H1 (cell line): Measurements from ENCODE around the gene GRIK4. TPM values are rescaled to one million over a fixed set of nuclear protein-coding genes. Genes with fewer than 3 reads are reported as not detected.

ENCODE experiments used
- CTCF ChIA-PET: fragments of 300-600 bp; sonication (Branson Sonifier 250); formaldehyde crosslinking; loops from one replicate; lab custom pipeline; 2021; ENCODE audit not compliant: partially characterized antibody; lab: Charles Lee
- POLR2A ChIA-PET: fragments of 300-600 bp; sonication (Branson Sonifier 250); formaldehyde crosslinking; loops from one replicate; lab custom pipeline; 2021; ENCODE audit warnings: inconsistent platforms; ENCODE audit not compliant: partially characterized antibody; lab: Charles Lee
- DNase-seq, 2 experiments: peaks; one replicate each; pipeline versions ENCODE4 v3.0.0 to v3.0.0-alpha.2; 2010 to 2022; ENCODE audit warnings: low spot score in 2 of 2, low read depth in 1 of 2, mixed read lengths in 1 of 2
- FAIRE-seq: peaks from 2 replicates; lab custom pipeline; 2011; peaks lifted over from hg19 to GRCh38; lab: Jason Lieb, UNC
- H2AFZ ChIP-seq: 2 replicates; pipeline ENCODE4 v1.8.1; 2012; ENCODE audit warnings: low read length, inconsistent platforms
- H2AK5ac ChIP-seq: 2 replicates; pipeline ENCODE4 v1.6.1; 2013; ENCODE audit warnings: low read depth, low read length
- H2BK120ac ChIP-seq: replicated peaks from 2 replicates; pipeline ENCODE3; 2013; ENCODE audit warnings: low read depth, low read length, inconsistent platforms
- H2BK12ac ChIP-seq: 2 replicates; pipeline ENCODE4 v1.6.1; 2013; ENCODE audit warnings: low read depth, low read length
- H2BK15ac ChIP-seq: 2 replicates; pipeline ENCODE4 v1.6.1; 2013; ENCODE audit warnings: low read length
- H2BK20ac ChIP-seq: 2 replicates; pipeline ENCODE4 v1.6.1; 2013; ENCODE audit warnings: low read length
- H2BK5ac ChIP-seq: 2 replicates; pipeline ENCODE4 v1.6.1; 2013; ENCODE audit warnings: low read depth, low read length
- H3K14ac ChIP-seq: 2 replicates; pipeline ENCODE4 v1.6.1; 2013; ENCODE audit warnings: inconsistent platforms; ENCODE audit not compliant: insufficient read length
- H3K18ac ChIP-seq: 2 replicates; pipeline ENCODE4 v1.6.1; 2013; ENCODE audit warnings: low read length; ENCODE audit errors: extremely low read depth
- H3K23ac ChIP-seq: 2 replicates; pipeline ENCODE4 v1.6.1; 2013; ENCODE audit warnings: inconsistent platforms; ENCODE audit not compliant: insufficient read length
- H3K23me2 ChIP-seq: 2 replicates; pipeline ENCODE4 v1.6.1; 2013; ENCODE audit warnings: low read depth, low read length
- H3K27ac ChIP-seq: 2 replicates; pipeline ENCODE4 v1.6.1; 2011; ENCODE audit warnings: low read depth, low read length, inconsistent platforms
- H3K27me3 ChIP-seq, 4 experiments: replicated peaks in 1 of 4; 1 replicate in 1 of 4; 2 replicates in 3 of 4; pipeline versions ENCODE4 v1.6.1 to v1.8.1; 2011 to 2013; ENCODE audit warnings: low read length in 3 of 4, mild to moderate bottlenecking in 3 of 4, inconsistent platforms in 2 of 4, mixed read lengths in 2 of 4, moderate library complexity in 1 of 4; ENCODE audit not compliant: control insufficient read depth in 3 of 4, insufficient read depth in 3 of 4; ENCODE audit errors: extremely low read depth in 1 of 4
- H3K36me3 ChIP-seq, 4 experiments: 2 replicates each; pipeline versions ENCODE4 v1.6.1 to v1.8.1; 2011 to 2013; ENCODE audit warnings: mild to moderate bottlenecking in 4 of 4, low read length in 3 of 4, moderate library complexity in 2 of 4, control low read depth in 1 of 4, inconsistent platforms in 1 of 4; ENCODE audit not compliant: insufficient read depth in 4 of 4, control insufficient read depth in 2 of 4
- H3K4ac ChIP-seq: replicated peaks from 2 replicates; pipeline ENCODE3; 2013; ENCODE audit warnings: low read length, low read depth, mixed read lengths, inconsistent platforms; ENCODE audit not compliant: insufficient read length
- H3K4me1 ChIP-seq, 4 experiments: replicated peaks in 1 of 4; 1 replicate in 1 of 4; 2 replicates in 3 of 4; pipeline versions ENCODE4 v1.6.1 to v1.8.1; 2011 to 2013; ENCODE audit warnings: low read length in 3 of 4, inconsistent platforms in 2 of 4, mixed read lengths in 1 of 4; ENCODE audit not compliant: insufficient read depth in 4 of 4, control insufficient read depth in 3 of 4
- H3K4me2 ChIP-seq, 2 experiments: 2 replicates each; pipeline versions ENCODE4 v1.6.1 to v1.8.1; 2011 to 2013; ENCODE audit warnings: low read depth in 2 of 2, low read length in 2 of 2, control low read depth in 1 of 2, inconsistent platforms in 1 of 2, mild to moderate bottlenecking in 1 of 2; ENCODE audit not compliant: insufficient read depth in 1 of 2
- H3K4me3 ChIP-seq, 4 experiments: fragments of 200-600, 300-600 bp in 1 of 4; sonication (generic), shearing (Covaris generic), sonication (Bioruptor Twin) in 1 of 4; 2 replicates each; pipeline versions ENCODE4 v1.5.1 to v1.8.1; 2011 to 2016; ENCODE audit warnings: low read length in 4 of 4, low read depth in 3 of 4, control low read depth in 2 of 4, inconsistent platforms in 2 of 4, mild to moderate bottlenecking in 2 of 4, mixed read lengths in 1 of 4, moderate library complexity in 1 of 4; ENCODE audit not compliant: insufficient read depth in 2 of 4; ENCODE audit errors: extremely low read depth in 1 of 4
- H3K56ac ChIP-seq: replicated peaks from 2 replicates; pipeline ENCODE3; 2013; ENCODE audit warnings: low read depth, mild to moderate bottlenecking, mixed read lengths, low read length, inconsistent platforms; ENCODE audit not compliant: insufficient read length
- H3K79me1 ChIP-seq: 2 replicates; pipeline ENCODE4 v1.6.1; 2013; ENCODE audit warnings: low read depth, low read length, control low read depth
- H3K79me2 ChIP-seq, 2 experiments: 2 replicates each; pipeline versions ENCODE4 v1.6.1 to v1.8.1; 2012 to 2013; ENCODE audit warnings: low read length in 2 of 2, mild to moderate bottlenecking in 2 of 2, inconsistent platforms in 1 of 2; ENCODE audit not compliant: insufficient read depth in 2 of 2, control insufficient read depth in 1 of 2
- H3K9ac ChIP-seq, 4 experiments: replicated peaks in 1 of 4; 1 replicate in 1 of 4; 2 replicates in 3 of 4; pipeline versions ENCODE4 v1.6.1 to v1.8.1; 2011 to 2013; ENCODE audit warnings: low read depth in 3 of 4, low read length in 3 of 4, control low read depth in 2 of 4, mild to moderate bottlenecking in 2 of 4, moderate library complexity in 2 of 4, inconsistent platforms in 1 of 4; ENCODE audit errors: extremely low read depth in 1 of 4
- H3K9me3 ChIP-seq, 2 experiments: 2 replicates each; pipeline versions ENCODE4 v1.6.1 to v1.8.1; 2012 to 2013; ENCODE audit warnings: mild to moderate bottlenecking in 2 of 2, moderate library complexity in 2 of 2, control low read depth in 1 of 2, inconsistent platforms in 1 of 2, low read depth in 1 of 2, low read length in 1 of 2, mixed read lengths in 1 of 2; ENCODE audit not compliant: insufficient read depth in 2 of 2
- H4K20me1 ChIP-seq, 2 experiments: replicated peaks in 1 of 2; 2 replicates each; pipeline versions ENCODE3 to v1.8.1; 2011 to 2013; ENCODE audit warnings: inconsistent platforms in 2 of 2, low read length in 2 of 2, mild to moderate bottlenecking in 1 of 2; ENCODE audit not compliant: insufficient read depth in 2 of 2, control insufficient read depth in 1 of 2
- H4K5ac ChIP-seq: 2 replicates; pipeline ENCODE4 v1.6.1; 2013; ENCODE audit warnings: low read length, low read depth, mixed read lengths, inconsistent platforms; ENCODE audit not compliant: insufficient read length
- H4K8ac ChIP-seq: 2 replicates; pipeline ENCODE4 v1.8.0; 2013; ENCODE audit warnings: mild to moderate bottlenecking, moderate library complexity, low read length, inconsistent platforms; ENCODE audit not compliant: insufficient read depth; ENCODE audit errors: extremely low read depth
- H4K91ac ChIP-seq: replicated peaks from 2 replicates; pipeline ENCODE3; 2013; ENCODE audit warnings: low read length, mixed read lengths, inconsistent platforms; ENCODE audit not compliant: insufficient read length
- ATF2 ChIP-seq: IDR thresholded peaks from 2 replicates; pipeline ENCODE4 v1.6.1; 2012; ENCODE audit warnings: low read length, inconsistent platforms
- BCL11A ChIP-seq, 2 experiments: IDR thresholded peaks; one replicate each; pipeline ENCODE4 v1.6.1; 2011; ENCODE audit warnings: low read depth in 2 of 2, low read length in 2 of 2, mild to moderate bottlenecking in 2 of 2
- CBX5 ChIP-seq: fragments of 300-800, 300-1000 bp; sonication (generic); IDR thresholded peaks from 2 replicates; pipeline ENCODE4 v1.7.1; 2016; ENCODE audit warnings: antibody characterized with exemption, low read length, low read depth
- CEBPB ChIP-seq: IDR thresholded peaks from 2 replicates; pipeline ENCODE4 v1.6.1; 2012; ENCODE audit warnings: low read depth, low read length
- GABPA ChIP-seq: IDR thresholded peaks from 2 replicates; pipeline ENCODE4 v1.6.1; 2011; ENCODE audit warnings: mild to moderate bottlenecking, low read length, moderate library complexity, borderline replicate concordance; ENCODE audit not compliant: insufficient read depth
- KDM4A ChIP-seq: IDR thresholded peaks from one replicate; pipeline ENCODE4 v1.7.1; 2012; ENCODE audit warnings: low read depth, mild to moderate bottlenecking, moderate library complexity, low read length, inconsistent platforms; ENCODE audit not compliant: severe bottlenecking
- RXRA ChIP-seq: IDR thresholded peaks from 2 replicates; pipeline ENCODE4 v1.6.1; 2011; ENCODE audit warnings: low read depth, mild to moderate bottlenecking, low read length, moderate library complexity; ENCODE audit not compliant: insufficient read depth
- SIX5 ChIP-seq: IDR thresholded peaks from 2 replicates; pipeline ENCODE4 v1.6.1; 2011; ENCODE audit warnings: mild to moderate bottlenecking, low read depth, low read length
- SP4 ChIP-seq: IDR thresholded peaks from 2 replicates; pipeline ENCODE4 v1.6.1; 2012; ENCODE audit warnings: low read length, inconsistent platforms
- YY1 ChIP-seq: IDR thresholded peaks from 2 replicates; pipeline ENCODE4 v1.6.1; 2011; ENCODE audit warnings: low read depth, mild to moderate bottlenecking, low read length
- WGBS, 2 experiments: shearing (Covaris generic) in 1 of 2; methylation state at CpG; one replicate each; pipeline versions ENCODE4 v1.1.6 to v1.1.7; 2013 to 2015; ENCODE audit warnings: low lambda C conversion rate in 2 of 2, mixed read lengths in 2 of 2, inconsistent platforms in 1 of 2, low coverage in 1 of 2, missing lambda C conversion rate in 1 of 2; ENCODE audit not compliant: insufficient replicate concordance in 2 of 2, insufficient coverage in 1 of 2, insufficient read length in 1 of 2; ENCODE audit errors: extremely low coverage in 1 of 2, missing lambda C conversion rate in 1 of 2; 5-methylcytosine and 5-hydroxymethylcytosine counted together
- polyA plus RNA-seq, 7 experiments: library from polyadenylated mRNA; depleted of rRNA in 3 of 7; stranded (reverse) in 5 of 7; unstranded in 2 of 7; fragments of >200 nt in 5 of 7; fragments of 200-250 nt in 2 of 7; gene quantifications; 1 replicate in 5 of 7; 2 replicates in 1 of 7; 4 replicates in 1 of 7; pipeline versions ENCODE4 v1.2.1 to v1.2.3, GENCODE V29; 2011 to 2013; ENCODE audit warnings: missing spikeins in 2 of 7, mixed read lengths in 2 of 7
- total RNA-seq: library from RNA; stranded (reverse); fragmentation: NEBNext Ultra II Directional; extraction: Animal tissue kit (Norgen Biotek cat#: 25700); gene quantifications from 2 replicates; pipeline ENCODE4 v1.2.1, GENCODE V29; 2021
- TF ChIP-seq, protein P1 (sequence below): IDR thresholded peaks from 2 replicates; pipeline ENCODE4 v1.6.1; 2012; ENCODE audit warnings: inconsistent platforms
- TF ChIP-seq, protein P2 (sequence below): IDR thresholded peaks from 2 replicates; pipeline ENCODE4 v1.6.1; 2011; ENCODE audit warnings: low read depth, mild to moderate bottlenecking, low read length; ENCODE audit not compliant: insufficient read depth

Gene GRIK4
- total and polyA plus RNA-seq, 2 of the 8 experiments (the other 6 are each of a cell fraction or from before 2014, with no cell fraction given) = 1.2 to 2.9 TPM

DNA sequence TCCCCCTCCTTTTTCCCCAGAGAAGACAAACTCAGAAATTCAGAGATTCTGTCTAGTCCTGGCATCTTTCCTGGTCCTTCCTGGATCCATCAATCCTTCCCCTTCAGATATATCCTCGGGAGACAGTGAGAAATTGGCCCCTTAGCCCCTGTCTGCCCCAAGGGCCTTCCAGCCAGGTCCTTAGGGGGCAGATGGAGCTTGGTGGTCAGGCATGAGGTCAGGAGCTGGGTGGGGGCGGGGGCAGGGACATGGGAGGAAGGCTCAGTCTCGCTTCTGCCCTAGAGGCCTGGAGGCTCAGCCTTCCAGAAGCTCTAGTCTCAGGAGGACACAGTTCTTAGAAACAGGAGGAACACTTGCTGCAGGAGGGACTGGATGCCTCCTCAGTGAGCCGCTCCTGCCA, 304.6 kb downstream of the GRIK4 start:
- Histone ChIP-seq H4K20me1 (no peaks in the 10 kb centered on the region), H3K36me3 (no peaks in the 10 kb centered on the region), H3K14ac (no peak overlapping the region), H2BK15ac (no peak overlapping the region), H2BK20ac (no peak overlapping the region), H2BK5ac (no peak overlapping the region), H2BK120ac (no peak overlapping the region), H4K5ac (no peak overlapping the region), H3K79me2 (no peaks in the 10 kb centered on the region), H3K56ac (no peak overlapping the region), H3K4me1 (no peaks in the 10 kb centered on the region), H3K9me3 (no peaks in the 10 kb centered on the region), H3K4me3 (no peak overlapping the region), H2BK12ac (no peak overlapping the region), H4K8ac (no peak overlapping the region), H3K79me1 (no peaks in the 10 kb centered on the region), H2AK5ac (no peak overlapping the region), H3K27ac (no peak overlapping the region), H3K4ac (no peak overlapping the region), H3K23me2 (no peaks in the 10 kb centered on the region; the same call in 1 of the 2 replicates), H2AFZ (no peak overlapping the region), H3K23ac (no peak overlapping the region), H3K27me3 (no peaks in the 10 kb centered on the region), H3K18ac (no peak overlapping the region), H3K9ac (no peak overlapping the region), H4K91ac (no peak overlapping the region), H3K4me2 (no peak overlapping the region)
- CTCF ChIA-PET = interaction anchor here (0.5 to 3.4 kb wide), 10 partner anchors 10 to 448 kb away, joined by 3 to 24 read pairs (median 3); no protein-coding TSS in a partner anchor
- FAIRE-seq (no peak), DNase-seq (no peak)
- 80% methylated on average over 4 of the region's 4 CpGs; no CpG with 5 or more reads in 1 of the 2 experiments for WGBS, 2 experiments
- POLR2A ChIA-PET = no interaction called here
- no peak for TF ChIP-seq CBX5
- TF ChIP-seq YY1 = no peak
- TF ChIP-seq ATF2 = no peak
- TF ChIP-seq KDM4A = no peak
- TF ChIP-seq GABPA = no peak
- no peak for TF ChIP-seq SIX5
- no peak for TF ChIP-seq RXRA
- TF ChIP-seq, protein P1, sequence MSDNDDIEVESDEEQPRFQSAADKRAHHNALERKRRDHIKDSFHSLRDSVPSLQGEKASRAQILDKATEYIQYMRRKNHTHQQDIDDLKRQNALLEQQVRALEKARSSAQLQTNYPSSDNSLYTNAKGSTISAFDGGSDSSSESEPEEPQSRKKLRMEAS = no peak
- TF ChIP-seq CEBPB = no peak
- TF ChIP-seq, protein P2, sequence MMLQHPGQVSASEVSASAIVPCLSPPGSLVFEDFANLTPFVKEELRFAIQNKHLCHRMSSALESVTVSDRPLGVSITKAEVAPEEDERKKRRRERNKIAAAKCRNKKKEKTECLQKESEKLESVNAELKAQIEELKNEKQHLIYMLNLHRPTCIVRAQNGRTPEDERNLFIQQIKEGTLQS = no peak
- TF ChIP-seq BCL11A (IDR thresholded peaks at IDR 0.05; ENCODE audit: low read depth in 2 of 2, low read length in 2 of 2) = no peak
- no peak for TF ChIP-seq SP4
